HepG2 (cell line): ENCODE measurements around the gene DENND10.

Source experiments
- NRL ChIP-seq: sonication (generic); formaldehyde crosslinking; IDR thresholded peaks from 2 replicates; pipeline ENCODE4 v1.5.0; 2020; ENCODE audit warnings: missing genetic modification reagents, mild to moderate bottlenecking, moderate library complexity, borderline replicate concordance
- TAF1 ChIP-seq: sonication (generic); formaldehyde crosslinking; IDR thresholded peaks from 2 replicates; pipeline ENCODE4 v1.4.0; 2020; ENCODE audit warnings: missing genetic modification reagents
- ZBTB43 ChIP-seq: sonication (generic); formaldehyde crosslinking; conservative IDR thresholded peaks from 2 replicates; pipeline ENCODE4 v1.4.0; 2020; ENCODE audit warnings: missing genetic modification reagents
- ZNF501 ChIP-seq: sonication (generic); formaldehyde crosslinking; IDR thresholded peaks from 2 replicates; pipeline ENCODE4 v1.5.1; 2020; ENCODE audit warnings: mild to moderate bottlenecking, moderate library complexity, missing genetic modification reagents

- TF ChIP-seq ZBTB43 = no peak
- TF ChIP-seq NRL = no peak
- TF ChIP-seq TAF1 = no peak
- TF ChIP-seq ZNF501 (CRISPR knock-in tag) = no peak
Measured at GRCh38 chr10:119174109-119174508, 70.2 kb downstream of the DENND10 start.
